Dermis blood vessel endothelial cell (primary cell): ENCODE results near the gene SLC4A2. TPM values are rescaled to one million over a fixed set of nuclear protein-coding genes. Genes with fewer than 3 reads are reported as not detected.
"Not testable (repeated sequence)": the region's sequence is repeated elsewhere in the genome, so short reads cannot be mapped to it uniquely, and the experiment has no call there.

ENCODE experiments used
- DNase-seq: peaks from one replicate; pipeline ENCODE4 v3.0.0; 2010
- total RNA-seq: library from RNA; depleted of rRNA; stranded (reverse); fragments of >200 nt; gene quantifications from 2 replicates; pipeline ENCODE4 v1.2.3, GENCODE V29; 2014

SLC4A2 gene
- total RNA-seq: 93.6 and 113 TPM in 2 replicates

GRCh38 chr7:151059367-151060112, at the start of gene SLC4A2:
Gene SLC4A2, plus strand, starts transcription at chr7:151059589. Its CDS starts 2,399 bp downstream, at chr7:151061988.
- DNase-seq: peak; percentile 84

- DNase-seq: no peak
These were observed 49.4 kb upstream of the SLC4A2 start for GRCh38 chr7:151010037-151010306.

GRCh38 chr7:151010307-151011096, 48.9 kb upstream of the SLC4A2 start:
- DNase-seq: no peak

GRCh38 chr7:151011097-151011409, 48.3 kb upstream of the SLC4A2 start:
- DNase-seq: no peak

- not testable (repeated sequence) for DNase-seq
These were observed 47.8 kb upstream of the SLC4A2 start for GRCh38 chr7:151011616-151012015.

- no peak for DNase-seq
These were observed 47.2 kb upstream of the SLC4A2 start for GRCh38 chr7:151012031-151012692.

- peak; percentile 39 for DNase-seq
These were observed 46.5 kb upstream of the SLC4A2 start for GRCh38 chr7:151012911-151013347.

GRCh38 chr7:151013356-151013732, 46.0 kb upstream of the SLC4A2 start:
- DNase-seq: no peak

- DNase-seq: no peak
These were observed 45.5 kb upstream of the SLC4A2 start for GRCh38 chr7:151013733-151014497.

- no peak for DNase-seq
These were observed 44.4 kb upstream of the SLC4A2 start for GRCh38 chr7:151014950-151015349.

- DNase-seq: no peak
These were observed 43.4 kb upstream of the SLC4A2 start for GRCh38 chr7:151015967-151016366.

GRCh38 chr7:151016505-151016904, 42.9 kb upstream of the SLC4A2 start:
- DNase-seq: no peak

GRCh38 chr7:151016942-151017341, 42.4 kb upstream of the SLC4A2 start:
- DNase-seq: no peak

- no peak for DNase-seq
These were observed 41.9 kb upstream of the SLC4A2 start for GRCh38 chr7:151017370-151017952.

- peak; percentile 72 for DNase-seq
These were observed 41.4 kb upstream of the SLC4A2 start for GRCh38 chr7:151017953-151018420.

- DNase-seq: no peak
These were observed 40.8 kb upstream of the SLC4A2 start for GRCh38 chr7:151018421-151019129.

- DNase-seq: peak; percentile 54
These were observed 40.3 kb upstream of the SLC4A2 start for GRCh38 chr7:151019130-151019447.

- DNase-seq: no peak
These were observed 39.2 kb upstream of the SLC4A2 start for GRCh38 chr7:151020231-151020630.

GRCh38 chr7:151023232-151023631, 36.2 kb upstream of the SLC4A2 start:
- DNase-seq: no peak

GRCh38 chr7:151024435-151025056, 34.8 kb upstream of the SLC4A2 start, which contains the start of gene ATG9B:
Gene ATG9B, minus strand, starts transcription at chr7:151024494. Its CDS starts 71 bp downstream, at chr7:151024423.
- DNase-seq: no peak

GRCh38 chr7:151025924-151026671, 33.3 kb upstream of the SLC4A2 start:
- DNase-seq: no peak
